ENCODE data around the gene MTMR1.

Gene MTMR1

GRCh38 chrX:150696331-150696730 is 3.1 kb downstream of the MTMR1 start:
- CTCF ChIA-PET = no interaction called here
- TF ChIP-seq, protein P1, sequence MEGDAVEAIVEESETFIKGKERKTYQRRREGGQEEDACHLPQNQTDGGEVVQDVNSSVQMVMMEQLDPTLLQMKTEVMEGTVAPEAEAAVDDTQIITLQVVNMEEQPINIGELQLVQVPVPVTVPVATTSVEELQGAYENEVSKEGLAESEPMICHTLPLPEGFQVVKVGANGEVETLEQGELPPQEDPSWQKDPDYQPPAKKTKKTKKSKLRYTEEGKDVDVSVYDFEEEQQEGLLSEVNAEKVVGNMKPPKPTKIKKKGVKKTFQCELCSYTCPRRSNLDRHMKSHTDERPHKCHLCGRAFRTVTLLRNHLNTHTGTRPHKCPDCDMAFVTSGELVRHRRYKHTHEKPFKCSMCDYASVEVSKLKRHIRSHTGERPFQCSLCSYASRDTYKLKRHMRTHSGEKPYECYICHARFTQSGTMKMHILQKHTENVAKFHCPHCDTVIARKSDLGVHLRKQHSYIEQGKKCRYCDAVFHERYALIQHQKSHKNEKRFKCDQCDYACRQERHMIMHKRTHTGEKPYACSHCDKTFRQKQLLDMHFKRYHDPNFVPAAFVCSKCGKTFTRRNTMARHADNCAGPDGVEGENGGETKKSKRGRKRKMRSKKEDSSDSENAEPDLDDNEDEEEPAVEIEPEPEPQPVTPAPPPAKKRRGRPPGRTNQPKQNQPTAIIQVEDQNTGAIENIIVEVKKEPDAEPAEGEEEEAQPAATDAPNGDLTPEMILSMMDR (conservative IDR thresholded peaks at IDR 0.05; ENCODE audit: low read depth) = no peak
- POLR2A ChIA-PET (ENCODE audit: low non-redundant PET) = no interaction called here
- no peak overlapping the region for H3K27ac ChIP-seq
- no peak for DNase-seq (ENCODE audit: low spot score)

- H3K27ac ChIP-seq = no peak overlapping the region
- ChIA-PET POLR2A (ENCODE audit: low non-redundant PET) (no interaction called here), CTCF (interaction anchor here (1.2 kb wide), 1 partner anchor 14 kb away, joined by 4 read pairs; no protein-coding TSS in a partner anchor)
- TF ChIP-seq, protein P1 (conservative IDR thresholded peaks at IDR 0.05; ENCODE audit: low read depth) = no peak
- DNase-seq (ENCODE audit: low spot score) = no peak
Observed at GRCh38 chrX:150696866-150697265, 3.7 kb downstream of the MTMR1 start.

GRCh38 chrX:150697641-150698040 is 4.4 kb downstream of the MTMR1 start:
- TF ChIP-seq, protein P1 (conservative IDR thresholded peaks at IDR 0.05; ENCODE audit: low read depth) = no peak
- ChIA-PET CTCF (interaction anchor here (1.2 kb wide), 1 partner anchor 14 kb away, joined by 4 read pairs; no protein-coding TSS in a partner anchor), POLR2A (ENCODE audit: low non-redundant PET) (no interaction called here)
- no peak for DNase-seq (ENCODE audit: low spot score)
- peak overlapping the region; percentile 27; the same call in 1 of the 2 replicates for H3K27ac ChIP-seq

- DNase-seq (ENCODE audit: low spot score) = no peak
- H3K27ac ChIP-seq = no peak overlapping the region
- ChIA-PET CTCF (no interaction called here), POLR2A (ENCODE audit: low non-redundant PET) (no interaction called here)
- TF ChIP-seq, protein P1 (conservative IDR thresholded peaks at IDR 0.05; ENCODE audit: low read depth) = no peak
Observed at GRCh38 chrX:150698981-150699380, 5.8 kb downstream of the MTMR1 start.

DNA sequence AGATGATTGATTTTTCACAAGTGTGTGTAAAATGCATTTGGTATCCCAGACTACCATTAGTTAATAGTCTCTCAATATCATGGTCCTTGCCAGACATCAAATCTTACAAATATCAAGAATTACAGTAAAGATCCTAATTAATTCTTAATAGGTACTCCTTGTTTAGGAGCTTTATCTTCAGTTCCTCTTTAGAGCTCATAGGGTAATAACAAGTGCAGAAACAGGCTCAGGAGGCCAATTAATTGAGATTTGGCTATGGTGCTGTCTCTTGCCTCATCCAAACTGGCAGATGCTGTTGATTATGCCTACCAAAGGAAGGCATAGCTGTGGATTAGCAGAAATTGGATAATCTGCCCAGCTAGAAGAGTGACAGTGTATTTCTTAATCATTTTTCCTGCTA is 6.9 kb downstream of the MTMR1 start:
- TF ChIP-seq, protein P1 (conservative IDR thresholded peaks at IDR 0.05; ENCODE audit: low read depth) = no peak
- ChIA-PET CTCF (no interaction called here), POLR2A (ENCODE audit: low non-redundant PET) (no interaction called here)
- DNase-seq (ENCODE audit: low spot score) = no peak
- H3K27ac ChIP-seq = no peak overlapping the region

GRCh38 chrX:150701377-150701776 is 8.2 kb downstream of the MTMR1 start:
- CTCF ChIA-PET = no interaction called here
- H3K27ac ChIP-seq = no peak overlapping the region
- TF ChIP-seq, protein P1 (conservative IDR thresholded peaks at IDR 0.05; ENCODE audit: low read depth) = no peak
- no peak for DNase-seq (ENCODE audit: low spot score)
- POLR2A ChIA-PET (ENCODE audit: low non-redundant PET) = no interaction called here
